Epithelial cell of proximal tubule (primary cell): ENCODE results near the gene SETD4. TPM values are rescaled to one million over a fixed set of nuclear protein-coding genes. Genes with fewer than 3 reads are reported as not detected.
A peak's percentile ranks its signal among the peaks of the same experiment; 100 is the strongest.

Experiments
- DNase-seq: peaks from one replicate; pipeline ENCODE4 v3.0.0-alpha.2; 2011; ENCODE audit warnings: low read depth
- H3K4me3 ChIP-seq: 2 replicates; pipeline ENCODE4 v1.5.1; 2011; ENCODE audit warnings: low read depth, mild to moderate bottlenecking, low read length
- CTCF ChIP-seq: conservative IDR thresholded peaks from 2 replicates; pipeline ENCODE4 v1.5.1; 2012; ENCODE audit warnings: low read depth, mild to moderate bottlenecking, low read length
- total RNA-seq: library from RNA; depleted of rRNA; stranded (reverse); fragments of >200 nt; gene quantifications from 2 replicates; pipeline ENCODE4 v1.2.3, GENCODE V29; 2015

SETD4 gene
- total RNA-seq, 1 donor from 2014 or later: 36.2 TPM

- no peak overlapping the region for H3K4me3 ChIP-seq
- no peak for TF ChIP-seq CTCF
- peak; percentile 10 for DNase-seq
These were observed 75.5 kb downstream of the SETD4 start for GRCh38 chr21:35984654-35985361.

Other genes starting within 250 kb of the SETD4 start
- gene CBR1, start 9.5 kb upstream of the SETD4 start, total RNA-seq: 118 and 128 TPM in 2 replicates
- 12.8 and 17.7 TPM in 2 replicates for gene CBR3, start 74.6 kb upstream of the SETD4 start, total RNA-seq
- 37.6 and 40.7 TPM in 2 replicates for gene DOP1B, start 96.3 kb upstream of the SETD4 start, total RNA-seq